K562 (cell line): ENCODE results near the gene PAX2. TPM values are rescaled to one million over a fixed set of nuclear protein-coding genes. Genes with fewer than 3 reads are reported as not detected.

Experiments
- ATAC-seq: fragments of 200-7000 bp; cut with Tn5 transposase; 3 replicates; pipeline ENCODE4 v1.9.1; 2020; ENCODE audit warnings: moderate library complexity
- BruUV-seq: library from RNA; stranded (reverse); fragments of 400-500 nt; replicated peaks from 2 replicates; lab custom pipeline; 2021; lab: Mats Ljungman, UMichigan
- CTCF ChIA-PET: fragments of 300-600 bp; formaldehyde crosslinking; extraction: SDS; loops from one replicate; lab custom pipeline; 2021; ENCODE audit warnings: low intra/inter-chr PET ratio; lab: Yijun Ruan, JAX
- POLR2A ChIA-PET: fragments of 300-600, 350-650 bp; sonication (Branson Sonifier 250); formaldehyde crosslinking; extraction: SDS; loops from one replicate; lab custom pipeline; 2021; ENCODE audit warnings: antibody characterized with exemption, inconsistent platforms; lab: Yijun Ruan, JAX
- DNase-seq, 4 experiments: peaks; one replicate each; pipeline versions ENCODE4 v3.0.0 to v3.0.0-alpha.2; 2011 to 2018; ENCODE audit warnings: low spot score in 3 of 4, mixed read lengths in 3 of 4; ENCODE audit errors: extremely low read depth in 1 of 4
- FAIRE-seq: peaks from 2 replicates; lab custom pipeline; 2011; peaks lifted over from hg19 to GRCh38; lab: Jason Lieb, UNC
- H2AFZ ChIP-seq: 2 replicates; pipeline ENCODE4 v1.6.0; 2011; ENCODE audit warnings: low read depth, low read length, control low read depth, inconsistent platforms
- H3K27ac ChIP-seq: fragments of 200-600 bp; 3 replicates; pipeline ENCODE4 v1.8.0; 2011; ENCODE audit warnings: low read depth, mild to moderate bottlenecking, control low read depth, inconsistent platforms, low read length, moderate library complexity, mixed read lengths; ENCODE audit errors: extremely low read depth
- H3K27me3 ChIP-seq, 2 experiments: fragments of 300-600 bp in 1 of 2; 2 replicates in 1 of 2; 3 replicates in 1 of 2; pipeline versions ENCODE4 v1.6.0 to v1.8.0; 2011; ENCODE audit warnings: inconsistent platforms in 2 of 2, low read length in 2 of 2, mild to moderate bottlenecking in 1 of 2, mixed read lengths in 1 of 2, moderate library complexity in 1 of 2; ENCODE audit not compliant: control insufficient read depth in 2 of 2, insufficient read depth in 2 of 2
- H3K36me3 ChIP-seq: fragments of 300-600 bp; 3 replicates; pipeline ENCODE4 v1.8.0; 2011; ENCODE audit warnings: mild to moderate bottlenecking, low read length, inconsistent platforms; ENCODE audit not compliant: control insufficient read depth, insufficient read depth
- H3K4me1 ChIP-seq, 2 experiments: fragments of 200-600 bp in 1 of 2; replicated peaks in 1 of 2; 2 replicates in 1 of 2; 3 replicates in 1 of 2; pipeline versions ENCODE4 v1.5.1 to v1.8.0; 2011; ENCODE audit warnings: inconsistent platforms in 2 of 2, low read length in 2 of 2, mild to moderate bottlenecking in 1 of 2, mixed read lengths in 1 of 2, moderate library complexity in 1 of 2; ENCODE audit not compliant: control insufficient read depth in 2 of 2, insufficient read depth in 2 of 2
- H3K4me2 ChIP-seq: 2 replicates; pipeline ENCODE4 v1.6.1; 2011; ENCODE audit warnings: low read length, control low read depth, inconsistent platforms, mixed read lengths; ENCODE audit not compliant: insufficient read depth
- H3K4me3 ChIP-seq: fragments of 200-600 bp; sonication (generic), shearing (Covaris generic); 2 replicates; pipeline ENCODE4 v1.5.1; 2016; ENCODE audit warnings: control low read depth, inconsistent platforms
- H3K79me2 ChIP-seq: fragments of 200-600 bp; 3 replicates; pipeline ENCODE4 v1.8.0; 2011; ENCODE audit warnings: low read length, inconsistent platforms; ENCODE audit not compliant: control insufficient read depth, insufficient read depth
- H3K9ac ChIP-seq, 2 experiments: 2 replicates each; pipeline versions ENCODE4 v1.6.0 to v1.6.1; 2011; ENCODE audit warnings: low read depth in 2 of 2, low read length in 2 of 2, control low read depth in 1 of 2, inconsistent platforms in 1 of 2, mild to moderate bottlenecking in 1 of 2, mixed read lengths in 1 of 2; ENCODE audit not compliant: insufficient read depth in 1 of 2
- H3K9me1 ChIP-seq: one replicate; pipeline ENCODE4 v1.6.0; 2011; ENCODE audit warnings: inconsistent platforms, mild to moderate bottlenecking, low read length, moderate library complexity; ENCODE audit not compliant: control insufficient read depth, insufficient read depth
- H3K9me3 ChIP-seq: replicated peaks from 2 replicates; pipeline ENCODE4 v1.5.1; 2011; ENCODE audit warnings: low read depth, low read length, inconsistent platforms; ENCODE audit not compliant: control insufficient read depth, insufficient read depth
- H4K20me1 ChIP-seq: replicated peaks from 2 replicates; pipeline ENCODE4 v1.6.1; 2011; ENCODE audit warnings: low read length, inconsistent platforms, mixed read lengths; ENCODE audit not compliant: control insufficient read depth, insufficient read depth
- DIDO1 ChIP-seq: fragments of 450-650 bp; IDR thresholded peaks from 2 replicates; pipeline ENCODE4 v1.6.1; 2016; ENCODE audit warnings: low read depth, missing biosample characterization, missing genetic modification characterization
- HNRNPH1 ChIP-seq: fragments of 200-400 bp; formaldehyde crosslinking; optimal IDR thresholded peaks from 2 replicates; pipeline ENCODE3; 2017; ENCODE audit warnings: low read depth, mild to moderate bottlenecking, low read length, moderate library complexity
- LARP7 ChIP-seq: fragments of 450-650 bp; IDR thresholded peaks from 2 replicates; pipeline ENCODE4 v1.6.1; 2016
- MCM2 ChIP-seq: fragments of 450-650 bp; IDR thresholded peaks from 2 replicates; pipeline ENCODE4 v1.6.1; 2017; ENCODE audit warnings: low read depth, mild to moderate bottlenecking
- POLR2B ChIP-seq: fragments of 450-650 bp; IDR thresholded peaks from 2 replicates; pipeline ENCODE4 v1.6.1; 2018; ENCODE audit warnings: low read depth; ENCODE audit not compliant: partially characterized antibody
- SPI1 ChIP-seq: IDR thresholded peaks from 2 replicates; pipeline ENCODE4 v1.6.1; 2011; ENCODE audit warnings: low read depth, low read length, control low read depth, borderline replicate concordance
- TRIM28 ChIP-seq: fragments of 450-650 bp; IDR thresholded peaks from 2 replicates; pipeline ENCODE4 v1.6.1; 2017
- ZNF232 ChIP-seq: sonication (generic); formaldehyde crosslinking; IDR thresholded peaks from 2 replicates; pipeline ENCODE4 v1.8.0; 2022; ENCODE audit warnings: mild to moderate bottlenecking, missing genetic modification reagents
- WGBS: fragments of 100-300 bp; shearing (Covaris generic); methylation state at CpG from one replicate; pipeline ENCODE4 v1.1.6; 2016; ENCODE audit warnings: low coverage, mixed read lengths; ENCODE audit not compliant: insufficient coverage; ENCODE audit errors: missing lambda C conversion rate; 5-methylcytosine and 5-hydroxymethylcytosine counted together
- in situ Hi-C: fragments of 300-500 bp; cut with MboI; formaldehyde crosslinking; loops from 4 replicates; pipeline ENCODE4 v1.15.0; 2018; ENCODE audit warnings: inconsistent platforms, mixed read lengths
- intact Hi-C: fragments of 100-400 bp; cut with micrococcal nuclease; formaldehyde crosslinking; loops from 2 replicates; pipeline ENCODE4 v1.14.2; 2022
- polyA plus RNA-seq, 8 experiments: library from polyadenylated mRNA; depleted of rRNA in 4 of 8; stranded (reverse) in 5 of 8; unstranded in 3 of 8; fragments of >200 nt; fragmentation: Nextera tagmentation in 2 of 8; fragmentation: Illumina TruSeq in 1 of 8; extraction: Ambion mirVana in 2 of 8; extraction: Trizol in 1 of 8; gene quantifications; 2 replicates each; pipeline versions ENCODE4 v1.2.1 to v1.2.3, GENCODE V29; 2011 to 2014; ENCODE audit warnings: inconsistent platforms in 1 of 8, missing spikeins in 1 of 8
- total RNA-seq, 7 experiments: library from RNA; depleted of rRNA in 6 of 7; stranded (reverse); fragments of >200 nt in 6 of 7; fragmentation: Illumina TruSeq in 2 of 7; extraction: Trizol in 2 of 7; gene quantifications; 2 replicates each; pipeline versions ENCODE4 v1.2.1 to v1.2.3, GENCODE V29; 2011 to 2021; ENCODE audit warnings: low replicate concordance in 1 of 7
- TF ChIP-seq, protein P1 (sequence below): fragments of 250-450 bp; sonication (Bioruptor Pico); IDR thresholded peaks from 2 replicates; pipeline ENCODE4 v1.8.0; 2022; ENCODE audit warnings: moderate library complexity, mild to moderate bottlenecking, inconsistent platforms
- TF ChIP-seq, protein P2 (sequence below): fragments of 450-650 bp; IDR thresholded peaks from 2 replicates; pipeline ENCODE4 v1.6.1; 2017; ENCODE audit warnings: antibody characterized with exemption, mild to moderate bottlenecking
- TF ChIP-seq, protein P3 (sequence below): sonication (generic); formaldehyde crosslinking; IDR thresholded peaks from 2 replicates; pipeline ENCODE4 v1.8.0; 2022; ENCODE audit warnings: missing genetic modification reagents, mild to moderate bottlenecking, borderline replicate concordance
- TF ChIP-seq, protein P4 (sequence below): fragments of 450-650 bp; IDR thresholded peaks from 2 replicates; pipeline ENCODE4 v1.6.1; 2016; ENCODE audit warnings: missing biosample characterization, missing genetic modification characterization
- TF ChIP-seq, protein P5 (sequence below): fragments of 450-650 bp; formaldehyde crosslinking; conservative IDR thresholded peaks from 2 replicates; pipeline ENCODE4 v1.4.0; 2022; ENCODE audit warnings: mild to moderate bottlenecking, missing genetic modification characterization

PAX2 gene
- total and polyA plus RNA-seq, 9 of the 15 experiments (the other 6 are each of a cell fraction or from before 2014, with no cell fraction given): not detected

DNA sequence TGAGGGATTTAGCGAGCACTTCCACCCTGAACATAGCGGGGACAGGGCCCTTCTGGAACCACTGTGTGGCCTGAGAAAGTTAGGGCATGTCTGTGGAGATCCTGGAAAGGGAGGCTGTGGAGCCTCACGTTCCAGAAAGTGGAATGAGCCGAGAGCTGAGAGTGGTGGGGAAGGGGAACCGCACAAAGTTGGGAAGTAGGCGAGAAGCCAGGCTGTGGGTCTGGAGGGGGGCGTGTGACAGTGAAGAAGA lies 10.4 kb upstream of the PAX2 start:
- H4K20me1 ChIP-seq: peaks cover 4% of the 10 kb centered on the region; the same call in 1 of the 2 replicates
- TF ChIP-seq DIDO1 (tag) (no peak), TRIM28 (no peak), HNRNPH1 (no peak), MCM2 (no peak), SPI1 (no peak), LARP7 (no peak), POLR2B (no peak), ZNF232 (no peak)
- TF ChIP-seq, protein P1, sequence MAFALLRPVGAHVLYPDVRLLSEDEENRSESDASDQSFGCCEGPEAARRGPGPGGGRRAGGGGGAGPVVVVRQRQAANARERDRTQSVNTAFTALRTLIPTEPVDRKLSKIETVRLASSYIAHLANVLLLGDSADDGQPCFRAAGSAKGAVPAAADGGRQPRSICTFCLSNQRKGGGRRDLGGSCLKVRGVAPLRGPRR: no peak
- TF ChIP-seq, protein P2, sequence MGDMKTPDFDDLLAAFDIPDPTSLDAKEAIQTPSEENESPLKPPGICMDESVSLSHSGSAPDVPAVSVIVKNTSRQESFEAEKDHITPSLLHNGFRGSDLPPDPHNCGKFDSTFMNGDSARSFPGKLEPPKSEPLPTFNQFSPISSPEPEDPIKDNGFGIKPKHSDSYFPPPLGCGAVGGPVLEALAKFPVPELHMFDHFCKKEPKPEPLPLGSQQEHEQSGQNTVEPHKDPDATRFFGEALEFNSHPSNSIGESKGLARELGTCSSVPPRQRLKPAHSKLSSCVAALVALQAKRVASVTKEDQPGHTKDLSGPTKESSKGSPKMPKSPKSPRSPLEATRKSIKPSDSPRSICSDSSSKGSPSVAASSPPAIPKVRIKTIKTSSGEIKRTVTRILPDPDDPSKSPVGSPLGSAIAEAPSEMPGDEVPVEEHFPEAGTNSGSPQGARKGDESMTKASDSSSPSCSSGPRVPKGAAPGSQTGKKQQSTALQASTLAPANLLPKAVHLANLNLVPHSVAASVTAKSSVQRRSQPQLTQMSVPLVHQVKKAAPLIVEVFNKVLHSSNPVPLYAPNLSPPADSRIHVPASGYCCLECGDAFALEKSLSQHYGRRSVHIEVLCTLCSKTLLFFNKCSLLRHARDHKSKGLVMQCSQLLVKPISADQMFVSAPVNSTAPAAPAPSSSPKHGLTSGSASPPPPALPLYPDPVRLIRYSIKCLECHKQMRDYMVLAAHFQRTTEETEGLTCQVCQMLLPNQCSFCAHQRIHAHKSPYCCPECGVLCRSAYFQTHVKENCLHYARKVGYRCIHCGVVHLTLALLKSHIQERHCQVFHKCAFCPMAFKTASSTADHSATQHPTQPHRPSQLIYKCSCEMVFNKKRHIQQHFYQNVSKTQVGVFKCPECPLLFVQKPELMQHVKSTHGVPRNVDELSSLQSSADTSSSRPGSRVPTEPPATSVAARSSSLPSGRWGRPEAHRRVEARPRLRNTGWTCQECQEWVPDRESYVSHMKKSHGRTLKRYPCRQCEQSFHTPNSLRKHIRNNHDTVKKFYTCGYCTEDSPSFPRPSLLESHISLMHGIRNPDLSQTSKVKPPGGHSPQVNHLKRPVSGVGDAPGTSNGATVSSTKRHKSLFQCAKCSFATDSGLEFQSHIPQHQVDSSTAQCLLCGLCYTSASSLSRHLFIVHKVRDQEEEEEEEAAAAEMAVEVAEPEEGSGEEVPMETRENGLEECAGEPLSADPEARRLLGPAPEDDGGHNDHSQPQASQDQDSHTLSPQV: no peak
- TF ChIP-seq, protein P3, sequence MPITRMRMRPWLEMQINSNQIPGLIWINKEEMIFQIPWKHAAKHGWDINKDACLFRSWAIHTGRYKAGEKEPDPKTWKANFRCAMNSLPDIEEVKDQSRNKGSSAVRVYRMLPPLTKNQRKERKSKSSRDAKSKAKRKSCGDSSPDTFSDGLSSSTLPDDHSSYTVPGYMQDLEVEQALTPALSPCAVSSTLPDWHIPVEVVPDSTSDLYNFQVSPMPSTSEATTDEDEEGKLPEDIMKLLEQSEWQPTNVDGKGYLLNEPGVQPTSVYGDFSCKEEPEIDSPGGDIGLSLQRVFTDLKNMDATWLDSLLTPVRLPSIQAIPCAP (CRISPR knock-in tag): no peak
- TF ChIP-seq, protein P4, sequence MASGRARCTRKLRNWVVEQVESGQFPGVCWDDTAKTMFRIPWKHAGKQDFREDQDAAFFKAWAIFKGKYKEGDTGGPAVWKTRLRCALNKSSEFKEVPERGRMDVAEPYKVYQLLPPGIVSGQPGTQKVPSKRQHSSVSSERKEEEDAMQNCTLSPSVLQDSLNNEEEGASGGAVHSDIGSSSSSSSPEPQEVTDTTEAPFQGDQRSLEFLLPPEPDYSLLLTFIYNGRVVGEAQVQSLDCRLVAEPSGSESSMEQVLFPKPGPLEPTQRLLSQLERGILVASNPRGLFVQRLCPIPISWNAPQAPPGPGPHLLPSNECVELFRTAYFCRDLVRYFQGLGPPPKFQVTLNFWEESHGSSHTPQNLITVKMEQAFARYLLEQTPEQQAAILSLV: no peak
- TF ChIP-seq, protein P5, sequence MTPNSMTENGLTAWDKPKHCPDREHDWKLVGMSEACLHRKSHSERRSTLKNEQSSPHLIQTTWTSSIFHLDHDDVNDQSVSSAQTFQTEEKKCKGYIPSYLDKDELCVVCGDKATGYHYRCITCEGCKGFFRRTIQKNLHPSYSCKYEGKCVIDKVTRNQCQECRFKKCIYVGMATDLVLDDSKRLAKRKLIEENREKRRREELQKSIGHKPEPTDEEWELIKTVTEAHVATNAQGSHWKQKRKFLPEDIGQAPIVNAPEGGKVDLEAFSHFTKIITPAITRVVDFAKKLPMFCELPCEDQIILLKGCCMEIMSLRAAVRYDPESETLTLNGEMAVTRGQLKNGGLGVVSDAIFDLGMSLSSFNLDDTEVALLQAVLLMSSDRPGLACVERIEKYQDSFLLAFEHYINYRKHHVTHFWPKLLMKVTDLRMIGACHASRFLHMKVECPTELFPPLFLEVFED (CRISPR knock-in tag): no peak
- TF ChIP-seq, all 486 proteins: peak for 0
- ChIA-PET POLR2A (no interaction called here), CTCF (no interaction called here)
- FAIRE-seq (no peak), ATAC-seq (no peak), DNase-seq (no peak)
- Histone ChIP-seq H3K9me3 (no peaks in the 10 kb centered on the region), H3K9me1 (no peaks in the 10 kb centered on the region), H3K27ac (no peak overlapping the region), H3K9ac (no peak overlapping the region), H3K4me3 (no peak overlapping the region), H2AFZ (no peak overlapping the region), H3K79me2 (no peaks in the 10 kb centered on the region), H3K27me3 (peaks cover 35 to 76% of the 10 kb centered on the region in 2 experiments), H3K36me3 (no peaks in the 10 kb centered on the region), H3K4me1 (peaks cover 0 to 21% of the 10 kb centered on the region in 2 experiments; a peak in 2 of 5 replicates), H3K4me2 (no peak overlapping the region)
- in situ Hi-C loops: no loop called here
- intact Hi-C loops: no loop called here
- no TSS peak for BruUV-seq
- 0% methylated on average over 5 of the region's 7 CpGs for WGBS
